NCI-H82 treated with DMSO at 0.1 percent for 48 hours (cell line): ENCODE data around the gene PCGF5.
A peak's percentile ranks its signal among the peaks of the same experiment; 100 is the strongest.
"Not testable (repeated sequence)": the region's sequence is repeated elsewhere in the genome, so short reads cannot be mapped to it uniquely, and the experiment has no call there.

Source experiments
- DNase-seq: peaks from one replicate; lab custom pipeline; 2025; ENCODE audit not compliant: unreplicated experiment; lab: John Stamatoyannopoulos, UW

The PCGF5 gene

DNA sequence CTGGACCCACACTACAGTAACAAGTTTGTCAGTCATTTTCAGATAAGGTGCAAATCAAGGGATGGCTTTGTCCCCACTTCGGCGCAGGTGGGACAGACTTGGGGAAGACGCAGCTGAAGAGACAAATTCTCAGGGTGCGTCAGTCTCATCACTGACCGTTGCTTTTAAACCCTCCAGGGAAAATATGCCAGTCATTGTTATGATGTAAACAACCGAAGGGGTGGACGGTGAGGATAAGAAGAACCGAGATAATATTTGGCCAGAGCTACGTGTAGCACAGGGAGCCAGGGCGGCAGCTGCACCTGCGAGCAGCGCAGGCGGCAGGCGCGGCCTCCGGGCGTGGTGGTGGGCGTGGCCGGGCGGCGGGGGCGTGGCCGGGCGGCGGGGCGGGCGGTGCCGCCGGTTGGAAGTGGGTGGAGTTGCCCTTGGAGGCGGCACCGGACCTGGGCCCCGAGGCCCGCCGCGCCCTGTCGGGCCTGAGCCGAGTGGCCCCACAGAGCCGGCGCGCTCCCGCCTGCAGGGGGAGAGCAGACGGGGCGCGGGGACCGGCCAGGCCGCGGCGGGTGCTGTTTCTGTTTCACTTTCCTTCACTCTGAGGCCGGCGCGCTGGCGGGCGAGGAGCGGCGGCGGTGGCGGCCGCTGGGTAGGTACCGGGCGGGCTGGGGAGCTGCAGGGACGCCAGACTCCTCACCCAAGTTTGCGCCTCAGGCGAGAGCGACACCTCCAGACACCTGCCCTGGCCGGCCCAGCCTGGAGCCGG, at the start of gene PCGF5:
Gene PCGF5, plus strand, starts transcription at position 470 of the 760 bp plus-strand sequence. CDS start 2,209 bp downstream, outside the sequence.
- DNase-seq: peak; percentile 20

DNA sequence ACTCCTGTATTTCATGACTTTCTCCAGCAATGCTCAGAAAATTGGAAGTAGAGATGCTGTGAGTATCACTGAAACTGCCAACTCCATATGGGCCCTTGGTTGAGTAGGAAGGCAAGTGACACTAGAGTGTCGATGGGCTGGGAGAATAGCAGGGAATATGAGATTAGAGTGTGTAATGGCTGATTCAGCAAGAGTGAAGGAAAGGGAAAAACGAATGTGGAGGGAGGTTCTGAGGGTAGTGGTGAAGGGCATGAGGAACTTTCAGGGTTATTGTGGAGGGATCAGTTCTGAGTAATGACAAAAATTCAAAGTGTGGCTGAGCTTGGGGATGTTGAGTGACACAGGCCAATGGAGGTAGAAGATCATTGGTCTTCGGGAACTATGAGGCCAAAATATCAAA, 49.0 kb upstream of the PCGF5 start:
- DNase-seq: no peak

GRCh38 chr10:91172348-91172747, 48.1 kb upstream of the PCGF5 start:
- DNase-seq: no peak

GRCh38 chr10:91185239-91185875, 35.1 kb upstream of the PCGF5 start:
- no peak for DNase-seq

DNA sequence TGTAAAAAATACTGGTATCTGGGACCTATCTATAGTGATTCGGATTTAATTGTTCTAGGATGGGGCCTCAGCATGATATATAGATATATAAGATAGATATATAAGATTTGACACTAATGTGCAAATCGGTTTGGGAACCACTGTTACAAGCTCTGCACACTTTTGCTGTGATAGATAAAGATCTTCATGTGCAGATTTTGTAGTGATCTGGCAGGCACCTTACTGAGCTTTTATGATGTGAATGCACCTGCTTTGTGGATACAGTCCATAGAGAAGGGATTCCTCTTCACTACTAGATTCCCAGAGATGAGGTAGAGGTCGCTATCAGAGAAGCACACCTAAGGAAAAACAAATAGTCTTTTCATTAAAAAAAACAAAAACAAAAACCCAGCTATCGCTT, 33.3 kb upstream of the PCGF5 start:
- no peak for DNase-seq

DNA sequence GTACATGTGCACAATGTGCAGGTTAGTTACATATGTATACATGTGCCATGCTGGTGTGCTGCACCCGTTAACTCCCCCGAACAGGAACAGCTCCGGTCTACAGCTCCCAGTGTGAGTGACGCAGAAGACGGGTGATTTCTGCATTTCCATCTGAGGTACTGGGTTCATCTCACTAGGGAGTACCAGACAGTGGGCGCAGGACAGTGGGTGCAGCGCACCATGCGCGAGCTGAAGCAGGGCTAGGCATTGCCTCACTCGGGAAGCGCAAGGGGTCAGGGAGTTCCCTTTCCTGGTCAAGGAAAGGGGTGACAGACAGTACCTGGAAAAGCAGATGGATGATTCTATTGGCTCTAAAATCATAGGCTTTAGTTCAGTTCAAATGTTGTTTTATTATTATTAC, 32.5 kb upstream of the PCGF5 start:
- not testable (repeated sequence) for DNase-seq

DNA sequence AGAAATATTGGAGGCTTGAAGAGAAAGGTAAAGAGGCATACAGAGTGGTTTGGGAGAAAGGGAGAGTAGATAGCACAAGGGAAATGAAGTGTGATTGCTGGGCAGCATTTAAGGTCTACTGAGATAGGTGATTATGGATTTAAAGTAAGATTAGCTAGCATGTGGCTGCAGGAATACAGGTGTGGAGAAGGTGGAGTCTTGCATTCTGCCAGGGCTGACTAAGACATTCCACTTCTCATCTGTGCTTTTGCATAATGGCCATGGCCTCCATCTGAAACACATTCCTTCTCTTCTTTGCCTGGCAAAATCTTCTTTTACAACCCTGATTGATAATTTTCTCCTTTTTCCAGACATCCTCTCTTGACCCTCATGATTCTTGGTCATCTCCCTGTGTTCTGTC, 31.6 kb upstream of the PCGF5 start:
- no peak for DNase-seq

DNA sequence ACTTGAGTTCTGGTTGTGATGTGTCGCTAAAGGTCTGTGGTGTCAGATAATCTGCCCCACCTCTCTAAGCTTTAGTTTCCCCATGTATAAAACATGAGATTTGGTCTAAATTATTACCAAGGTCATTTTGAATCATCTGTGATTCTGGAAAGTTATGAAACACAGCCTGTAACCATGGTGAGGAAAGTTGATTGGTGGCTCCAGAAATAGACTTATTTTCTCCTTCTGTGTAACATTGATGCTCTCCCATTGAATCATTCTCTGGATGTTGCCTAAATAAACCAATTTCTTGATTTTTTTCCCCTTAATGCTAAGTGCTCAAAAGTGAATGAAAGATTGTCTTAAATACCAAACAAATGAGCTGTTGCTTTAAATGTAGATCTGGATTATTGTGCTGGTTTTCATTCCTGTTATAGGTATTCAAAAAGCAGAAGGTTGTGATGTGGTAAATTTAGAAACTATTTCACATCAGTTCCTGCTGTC, 30.0 kb upstream of the PCGF5 start:
- no peak for DNase-seq

DNA sequence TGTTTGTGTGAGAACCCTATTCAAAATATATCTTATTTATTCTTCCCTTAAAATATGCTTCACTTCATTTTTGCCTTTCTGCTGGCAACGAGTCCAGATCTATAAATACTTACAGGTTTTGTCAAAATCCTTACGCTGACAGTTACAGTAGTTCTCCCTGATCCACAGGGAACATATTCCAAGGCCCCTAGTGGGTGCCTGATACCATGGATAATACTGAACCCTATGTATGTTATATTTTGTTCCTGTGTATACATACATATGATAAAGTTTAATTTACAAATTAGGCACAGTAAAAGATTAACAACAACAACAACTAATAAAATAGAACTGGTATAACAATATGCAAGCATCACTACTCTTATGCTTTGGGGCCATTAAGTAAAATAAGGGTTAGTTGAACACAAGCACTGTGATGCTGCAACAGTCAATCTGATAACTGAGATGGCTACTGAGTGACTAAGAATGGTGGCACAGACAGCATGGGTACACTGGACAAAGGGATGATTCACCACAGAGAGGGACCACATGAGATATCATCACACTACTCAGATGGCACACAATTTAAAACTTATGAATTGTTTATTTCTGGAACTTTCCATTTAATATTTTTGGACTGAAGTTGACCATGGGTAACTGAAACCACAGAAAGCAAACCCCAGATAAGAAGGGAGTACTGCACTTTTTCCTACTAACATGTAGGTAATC, 29.4 kb upstream of the PCGF5 start:
- no peak for DNase-seq

DNA sequence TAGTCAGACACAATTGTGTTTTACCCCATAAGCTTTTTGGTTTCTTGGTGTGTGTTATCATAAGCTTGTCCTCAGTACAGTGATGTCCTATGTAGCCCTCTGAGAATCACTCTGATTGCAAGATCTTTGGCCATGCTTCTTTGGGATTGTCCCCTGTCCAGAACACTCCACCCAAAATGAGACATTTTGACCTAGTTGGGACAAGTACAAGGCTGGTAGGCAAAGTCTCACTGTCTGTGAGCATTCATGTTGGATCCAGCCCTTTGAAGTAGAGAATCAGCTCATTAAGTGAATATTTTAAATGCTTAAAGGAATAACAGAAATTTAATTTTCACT, 28.9 kb upstream of the PCGF5 start:
- no peak for DNase-seq

DNA sequence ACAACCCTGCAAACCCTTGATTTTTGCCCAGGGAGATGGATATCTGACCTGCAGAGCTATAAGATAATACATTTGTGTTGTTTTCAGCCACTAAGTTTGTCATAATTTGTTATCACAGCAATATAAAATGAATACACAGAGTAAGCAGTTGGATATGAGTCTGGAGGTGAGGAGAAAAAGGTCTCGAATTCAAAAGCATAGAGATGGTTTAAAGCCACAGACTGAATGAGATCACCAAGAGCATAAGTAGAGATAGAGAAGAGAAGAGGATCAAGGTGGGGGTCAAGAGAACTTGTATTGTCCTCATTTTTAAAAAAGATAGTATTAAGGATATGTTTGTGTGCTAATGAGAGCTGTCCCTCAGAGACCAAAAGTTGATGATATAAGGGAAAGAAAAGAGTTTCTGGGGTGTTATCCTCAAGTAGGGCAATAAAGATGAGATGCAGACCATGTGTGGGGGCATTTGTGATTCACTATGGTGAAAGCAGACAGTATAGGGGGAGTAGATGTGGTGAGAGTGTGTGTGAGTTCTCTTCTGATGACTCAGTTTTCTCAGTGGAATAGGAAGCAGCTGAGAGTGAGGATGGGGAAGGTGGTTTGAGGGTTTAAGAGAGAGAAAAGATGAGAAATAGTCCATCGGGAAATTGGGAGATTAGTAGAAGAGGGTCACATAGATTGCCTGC, 25.8 kb upstream of the PCGF5 start:
- DNase-seq: no peak

DNA sequence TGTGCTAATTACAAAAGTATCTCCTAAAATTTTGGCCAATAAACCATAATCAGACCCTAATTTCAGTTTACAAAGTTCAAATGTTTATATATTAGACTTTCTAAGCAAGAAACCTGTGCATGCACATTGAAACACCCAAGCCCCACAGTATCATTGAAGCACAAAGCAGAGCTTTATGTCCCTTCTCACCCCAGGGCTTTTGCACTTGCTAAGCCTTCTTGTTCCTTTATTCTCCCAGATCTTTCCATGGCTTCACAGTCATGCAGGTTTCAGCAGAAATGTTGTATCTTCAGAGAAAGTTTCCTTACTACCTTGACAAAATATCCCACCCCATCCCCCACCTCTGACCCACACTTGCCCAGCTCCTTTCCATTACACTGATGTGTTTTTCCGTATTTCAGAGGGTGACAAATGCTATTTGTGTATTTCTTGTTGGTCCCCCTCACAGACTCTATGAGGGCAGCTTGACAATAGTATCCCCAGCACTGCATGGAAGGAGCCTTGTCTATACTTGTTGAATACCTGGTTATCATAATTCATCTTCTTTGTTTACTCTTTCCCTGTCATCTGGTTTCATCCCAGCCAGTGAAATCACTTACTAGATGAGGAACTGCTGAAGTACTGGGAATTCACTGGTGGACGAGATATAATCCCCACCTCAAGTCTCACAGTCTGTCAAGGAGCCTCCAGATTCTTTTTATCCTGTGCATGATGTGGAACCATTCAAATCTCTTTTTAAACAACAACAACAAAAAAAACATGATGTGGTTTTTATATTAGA, 24.0 kb upstream of the PCGF5 start:
- DNase-seq: no peak

- no peak for DNase-seq
These were observed 23.3 kb upstream of the PCGF5 start for GRCh38 chr10:91197127-91197526.

- DNase-seq: no peak
These were observed 21.7 kb upstream of the PCGF5 start for GRCh38 chr10:91198781-91199180.

DNA sequence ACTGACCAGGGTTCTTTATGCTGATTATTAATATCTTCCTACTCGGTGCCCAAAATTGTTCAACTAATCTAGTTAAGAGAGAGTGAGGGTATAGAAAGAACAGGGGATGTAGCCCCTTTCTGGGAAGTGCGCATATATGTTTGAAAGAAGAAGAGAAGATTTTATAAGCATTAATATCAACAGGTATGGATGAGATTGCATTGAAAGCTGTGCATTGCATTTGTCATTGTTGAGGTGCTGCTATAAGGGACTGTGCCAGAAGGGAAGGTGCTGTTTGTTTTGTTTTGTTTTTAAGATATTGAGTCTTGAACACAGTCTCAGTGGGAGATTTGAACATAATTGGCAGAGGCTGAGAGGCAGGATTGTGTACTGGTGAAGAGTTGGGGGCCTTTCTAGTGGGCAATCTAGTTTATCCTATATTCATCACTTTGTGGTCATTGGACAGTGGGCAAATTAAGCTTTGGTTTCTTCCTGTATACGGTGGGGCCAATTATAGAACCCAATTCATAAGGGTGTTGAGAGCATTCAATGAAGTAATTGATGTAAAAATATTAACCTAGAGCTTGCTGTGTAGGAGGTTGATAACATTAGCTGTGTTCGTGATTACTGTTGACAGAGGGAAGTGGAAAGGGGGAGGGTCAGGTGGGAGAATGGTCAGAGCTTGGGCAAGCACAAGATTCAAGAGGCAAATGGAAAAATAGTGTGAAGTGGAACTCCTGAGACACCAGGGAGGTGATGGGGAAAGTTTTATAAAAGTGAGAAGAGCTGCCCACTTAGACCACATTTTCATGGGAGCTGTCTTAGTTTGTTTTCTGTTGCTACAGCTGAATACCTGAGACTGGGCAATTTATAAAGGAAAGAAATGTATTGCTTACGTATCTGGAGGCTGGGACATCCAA, 19.9 kb upstream of the PCGF5 start:
- no peak for DNase-seq

DNA sequence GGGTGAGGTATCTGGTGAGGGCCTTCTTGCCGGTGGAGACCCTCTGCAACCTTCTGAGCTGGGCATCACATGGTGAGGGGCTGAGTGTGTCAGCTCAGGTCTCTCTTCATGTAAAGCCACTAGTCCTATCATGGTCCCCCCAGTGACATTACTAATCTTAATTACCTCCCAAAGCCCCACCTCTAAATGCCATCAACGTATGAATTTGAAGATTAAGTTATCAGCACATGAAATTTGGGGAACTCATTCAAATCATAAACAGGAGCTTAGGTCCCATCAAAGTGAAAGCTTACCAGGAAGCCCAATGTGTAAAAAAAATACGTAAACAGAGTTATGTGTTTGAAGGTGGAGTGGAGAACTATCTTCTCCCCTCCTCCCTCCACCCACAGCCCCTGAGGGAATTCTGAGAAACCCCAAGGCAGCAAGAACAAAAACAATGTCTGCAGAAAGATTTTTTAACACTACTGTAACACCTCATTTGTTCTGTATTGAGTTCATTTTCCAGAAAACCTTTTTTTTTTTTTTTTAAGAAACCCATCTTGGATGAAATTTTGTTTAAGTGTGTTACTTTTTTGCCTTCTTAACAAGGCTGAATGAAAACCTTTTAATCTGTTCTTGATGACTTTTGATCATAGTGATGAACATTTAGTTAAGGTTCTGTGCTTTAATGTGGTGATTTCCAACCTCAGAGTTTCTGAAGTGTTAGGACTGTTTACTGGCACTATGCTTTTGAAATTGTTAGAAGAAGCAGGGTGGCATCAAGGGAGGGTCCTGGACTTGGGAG, 19.1 kb upstream of the PCGF5 start:
- no peak for DNase-seq

DNA sequence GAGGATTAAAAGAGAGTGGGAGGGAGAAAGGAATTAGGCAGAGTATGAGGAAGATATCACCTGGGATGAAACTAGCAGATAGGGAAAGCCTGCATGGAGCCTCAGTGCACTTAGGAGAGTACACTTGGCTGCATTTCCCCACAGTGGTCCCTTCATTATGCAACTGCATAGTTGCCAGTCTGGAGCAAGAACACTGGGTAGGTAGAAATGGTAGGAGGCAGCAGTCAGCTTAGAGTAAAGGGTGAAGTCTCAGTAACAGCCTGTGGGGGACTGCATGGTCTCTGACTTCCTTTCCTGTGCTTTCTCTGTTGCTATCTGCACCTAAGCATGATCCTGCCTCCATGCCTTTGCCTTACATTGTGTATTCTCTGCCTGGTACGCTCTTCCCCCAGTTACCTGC, 14.0 kb upstream of the PCGF5 start:
- no peak for DNase-seq

- DNase-seq: no peak
These were observed 13.5 kb upstream of the PCGF5 start for GRCh38 chr10:91206837-91207474.
